OCI-LY3 (cell line): ENCODE results near the gene MYLK4.

Source experiments
- CTCF ChIP-seq: fragments of 200-600, 300-600 bp; sonication (generic); IDR thresholded peaks from 2 replicates; pipeline ENCODE4 v1.5.1; 2014; ENCODE audit warnings: antibody characterized with exemption, low read length, low read depth
- EZH2phosphoT487 ChIP-seq: fragments of 200-600 bp; shearing (Covaris generic); IDR thresholded peaks from 2 replicates; pipeline ENCODE4 v1.6.1; 2018; ENCODE audit warnings: antibody characterized with exemption, mixed run types, low read depth

- TF ChIP-seq CTCF = no peak
- no peak for TF ChIP-seq EZH2phosphoT487
These were observed 19.3 kb downstream of the MYLK4 start for GRCh38 chr6:2731281-2731909.
